ENCODE data around the gene NUP62CL.

Gene NUP62CL

DNA sequence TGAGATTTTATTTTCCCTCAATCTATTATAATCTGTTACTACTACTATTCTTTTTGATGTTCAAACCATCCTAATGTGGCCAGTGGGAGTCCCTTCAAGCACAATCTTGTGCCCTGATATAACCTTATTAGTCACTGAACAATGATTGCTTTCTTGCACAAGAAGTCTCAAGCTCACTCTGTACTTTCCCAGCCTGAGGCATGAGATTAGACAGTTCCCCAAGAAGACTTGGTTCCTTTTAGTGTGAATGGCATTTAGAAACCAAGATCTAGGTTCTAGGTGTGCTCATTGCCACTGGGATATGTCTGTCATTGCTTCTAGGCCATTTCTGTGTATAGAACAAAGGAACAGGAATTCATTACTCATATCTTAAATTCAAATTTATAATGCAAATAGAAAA, 59.6 kb downstream of the NUP62CL start:
- DNase-seq (ENCODE audit: low read depth) = no peak

- no peak for DNase-seq (ENCODE audit: low read depth)
These were observed 70.3 kb downstream of the NUP62CL start for GRCh38 chrX:107135965-107136307.

GRCh38 chrX:107135049-107135964, 70.9 kb downstream of the NUP62CL start:
- DNase-seq (ENCODE audit: low read depth) = no peak

DNA sequence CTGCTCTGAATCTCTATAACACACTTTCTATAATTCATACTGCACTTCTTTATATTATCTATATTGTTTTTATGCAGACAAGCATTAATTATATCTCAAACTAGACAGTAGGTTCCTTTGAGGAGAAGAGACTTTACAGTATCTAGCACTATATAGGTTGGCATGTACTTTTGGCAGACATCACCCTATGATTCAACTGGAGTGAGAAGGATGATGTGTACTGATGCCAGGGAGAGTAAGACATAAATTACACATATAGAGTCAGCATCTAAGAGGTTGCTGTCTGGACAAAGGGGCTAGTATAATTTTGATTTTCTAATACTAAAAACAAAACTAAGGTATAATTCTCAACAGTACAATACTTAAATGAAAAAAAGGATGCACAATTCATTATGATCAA, 82.5 kb downstream of the NUP62CL start:
- no peak for DNase-seq (ENCODE audit: low read depth)

GRCh38 chrX:107119283-107119682, 87.0 kb downstream of the NUP62CL start:
- no peak for DNase-seq (ENCODE audit: low read depth)

DNA sequence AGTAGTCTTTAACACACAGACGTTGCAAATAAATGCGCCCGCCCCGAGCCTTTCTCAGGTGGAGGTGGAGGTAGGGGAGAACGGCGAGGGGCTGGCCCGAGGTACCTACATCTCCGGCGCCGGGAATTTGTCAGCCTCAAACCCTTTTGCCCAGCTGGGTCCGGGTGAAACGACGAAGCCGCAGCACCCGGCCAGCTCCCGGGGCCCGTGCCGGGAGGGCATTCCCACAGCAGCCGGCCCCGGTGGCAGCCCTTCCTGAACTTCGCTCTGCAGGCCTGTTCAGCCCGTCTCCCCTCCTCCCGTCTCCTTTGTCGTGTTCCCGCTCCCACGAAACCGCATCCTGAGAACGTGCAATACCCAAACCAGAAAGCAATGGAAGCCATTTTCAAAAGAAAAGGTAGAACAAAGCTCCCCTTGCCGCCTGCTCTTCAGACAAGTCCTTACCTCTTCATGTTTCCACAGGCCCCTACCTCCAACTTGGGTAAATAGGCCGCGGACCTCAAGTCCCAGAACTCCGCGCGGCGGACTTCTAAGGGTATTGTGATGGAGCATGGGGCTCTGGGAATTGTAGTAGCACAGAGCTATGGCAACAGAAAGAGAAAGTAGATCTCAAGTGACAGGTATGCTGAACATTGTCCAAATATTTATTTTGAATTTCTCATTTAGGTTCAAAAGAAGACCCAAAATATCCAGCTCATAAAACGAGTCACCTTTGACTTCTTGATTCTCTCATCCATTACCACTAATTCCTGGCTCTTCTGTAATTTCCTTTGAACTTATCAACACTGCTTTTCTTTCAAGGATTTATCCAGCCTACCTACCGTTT, 87.7 kb downstream of the NUP62CL start, which contains the start of gene RBM41:
TSS of gene RBM41 (minus strand) at position 501 of the 826 bp plus-strand sequence. CDS start at position 452, 49 bp downstream.
- peak; percentile 42 for DNase-seq (ENCODE audit: low read depth)

- DNase-seq (ENCODE audit: low read depth) = no peak
These were observed 88.3 kb downstream of the NUP62CL start for GRCh38 chrX:107117993-107118321.

DNA sequence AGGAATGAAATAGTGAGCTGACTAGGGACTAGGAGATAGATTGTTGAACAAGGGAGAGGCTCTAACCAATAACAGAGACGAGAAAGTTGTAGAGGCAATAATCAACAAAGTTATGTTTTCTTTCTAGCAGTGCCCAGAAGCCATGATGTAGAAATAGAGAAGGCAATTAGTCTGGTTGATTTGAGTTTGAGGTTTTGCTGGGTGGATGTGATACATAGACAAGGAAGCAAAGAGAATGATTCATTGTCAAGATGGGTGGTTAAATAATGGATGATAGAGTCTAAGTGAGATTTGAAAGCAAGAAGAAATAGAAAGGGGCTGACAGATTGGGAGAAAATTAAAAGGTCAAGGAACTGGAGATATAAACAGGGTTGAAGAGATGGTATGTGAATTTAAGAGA, 98.8 kb downstream of the NUP62CL start:
- no peak for DNase-seq (ENCODE audit: low read depth)

GRCh38 chrX:107102980-107103379, 103.3 kb downstream of the NUP62CL start:
- DNase-seq (ENCODE audit: low read depth) = no peak

DNA sequence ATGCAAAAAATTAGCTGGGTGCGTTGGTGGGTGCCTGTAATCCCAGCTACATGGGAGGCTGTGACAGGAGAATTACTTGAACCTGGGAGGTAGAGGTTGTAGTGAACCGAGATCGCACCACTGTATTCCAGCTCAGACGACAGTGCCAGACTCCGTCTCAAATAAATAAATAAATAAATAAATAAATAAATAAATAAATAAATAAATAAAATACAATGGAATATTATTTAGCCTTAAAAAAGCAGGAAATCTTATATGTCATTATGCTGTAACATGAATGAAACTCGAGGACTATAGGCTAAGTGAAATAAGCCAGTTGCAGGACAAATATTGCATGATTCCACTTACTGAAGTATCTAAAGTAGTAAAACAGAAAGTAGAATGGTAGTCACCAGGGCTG, 130.1 kb downstream of the NUP62CL start:
- DNase-seq (ENCODE audit: low read depth) = no peak
